Gastrocnemius medialis (tissue), 4 donors: ENCODE measurements around the gene ARNT2.

Experiments
- POLR2A ChIP-seq, 2 donors: fragments of 450-650 bp; IDR thresholded peaks; one replicate each; pipeline ENCODE4 v1.6.1; 2017; ENCODE audit warnings: antibody characterized with exemption in 2 of 2, mild to moderate bottlenecking in 2 of 2, moderate library complexity in 2 of 2
- TF ChIP-seq, protein P1 (sequence below), 5 experiments: fragments of 450-650 bp in 3 of 5; fragments of 200-600 bp in 2 of 5; sonication (generic) in 2 of 5; IDR thresholded peaks in 4 of 5; conservative IDR thresholded peaks in 1 of 5; 1 replicate in 4 of 5; 2 replicates in 1 of 5; pipeline ENCODE4 v1.5.1; 2016 to 2019; ENCODE audit warnings: antibody characterized with exemption in 5 of 5, mild to moderate bottlenecking in 3 of 5, moderate library complexity in 3 of 5

DNA sequence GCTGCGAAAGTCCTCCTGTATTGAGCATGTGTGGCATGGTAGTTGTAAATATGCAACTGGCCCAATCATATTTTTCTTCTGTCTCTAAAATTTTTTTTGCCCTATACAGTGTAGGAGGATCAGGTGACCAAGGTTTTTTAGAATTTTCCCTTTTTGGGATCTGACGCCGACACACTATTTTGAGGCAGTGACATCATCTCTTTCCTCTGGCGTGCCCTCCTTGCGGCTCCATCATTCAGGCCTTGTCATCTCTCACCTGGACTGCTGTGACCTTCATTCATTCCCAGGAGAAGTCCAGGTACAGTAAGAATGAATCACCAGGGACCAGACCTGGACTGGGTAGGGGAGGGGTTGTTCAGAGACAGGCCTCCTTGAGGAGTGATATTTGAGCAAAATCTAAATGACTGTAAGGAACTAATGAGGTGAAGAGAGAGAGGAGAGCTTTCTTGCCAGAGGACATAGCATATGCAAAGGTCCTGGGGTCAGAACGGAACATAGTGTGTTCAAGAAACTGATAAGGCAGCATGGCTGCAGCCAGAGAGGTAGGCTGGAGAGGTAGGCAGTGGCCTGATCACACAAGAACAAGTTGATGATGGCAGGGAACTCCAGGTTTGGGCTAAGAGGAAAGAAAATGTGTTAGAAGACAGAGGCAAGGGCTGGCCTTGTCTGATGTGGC is 38.7 kb downstream of the ARNT2 start:
- no peak for TF ChIP-seq POLR2A (IDR thresholded peaks at IDR 0.05)
- TF ChIP-seq, protein P1, sequence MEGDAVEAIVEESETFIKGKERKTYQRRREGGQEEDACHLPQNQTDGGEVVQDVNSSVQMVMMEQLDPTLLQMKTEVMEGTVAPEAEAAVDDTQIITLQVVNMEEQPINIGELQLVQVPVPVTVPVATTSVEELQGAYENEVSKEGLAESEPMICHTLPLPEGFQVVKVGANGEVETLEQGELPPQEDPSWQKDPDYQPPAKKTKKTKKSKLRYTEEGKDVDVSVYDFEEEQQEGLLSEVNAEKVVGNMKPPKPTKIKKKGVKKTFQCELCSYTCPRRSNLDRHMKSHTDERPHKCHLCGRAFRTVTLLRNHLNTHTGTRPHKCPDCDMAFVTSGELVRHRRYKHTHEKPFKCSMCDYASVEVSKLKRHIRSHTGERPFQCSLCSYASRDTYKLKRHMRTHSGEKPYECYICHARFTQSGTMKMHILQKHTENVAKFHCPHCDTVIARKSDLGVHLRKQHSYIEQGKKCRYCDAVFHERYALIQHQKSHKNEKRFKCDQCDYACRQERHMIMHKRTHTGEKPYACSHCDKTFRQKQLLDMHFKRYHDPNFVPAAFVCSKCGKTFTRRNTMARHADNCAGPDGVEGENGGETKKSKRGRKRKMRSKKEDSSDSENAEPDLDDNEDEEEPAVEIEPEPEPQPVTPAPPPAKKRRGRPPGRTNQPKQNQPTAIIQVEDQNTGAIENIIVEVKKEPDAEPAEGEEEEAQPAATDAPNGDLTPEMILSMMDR (IDR thresholded peaks at IDR 0.05 in 4 of 5, conservative IDR thresholded peaks at IDR 0.05 in 1 of 5) = no peak
